Measurements from ENCODE around the gene ZFP57. TPM values are rescaled to one million over a fixed set of nuclear protein-coding genes. Genes with fewer than 3 reads are reported as not detected.

The ZFP57 gene
- total RNA-seq (2022; extraction: Qiagen RNA extraction; ENCODE audit: low read depth), result not detected in 5 replicates

DNA sequence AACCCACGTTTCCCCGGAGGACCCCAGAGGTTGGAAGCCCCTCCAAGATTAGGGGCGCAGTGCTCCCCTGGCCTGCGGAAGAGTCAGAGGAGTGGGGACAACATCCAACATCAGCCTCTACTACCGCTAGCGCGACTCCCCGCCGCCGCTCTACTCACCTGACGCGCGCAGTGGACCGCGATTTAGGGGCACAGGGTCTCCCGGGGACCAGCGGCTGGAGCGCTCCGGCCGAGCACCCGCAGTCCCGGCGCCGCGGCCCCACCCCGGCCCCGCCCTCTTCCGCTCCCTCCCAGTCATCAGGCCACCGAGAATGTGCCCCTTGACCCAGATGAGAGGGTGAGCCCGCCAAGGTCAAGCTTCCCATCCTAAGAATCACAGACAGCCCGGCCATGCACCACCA lies at the start of gene ZFP57:
Gene ZFP57 (minus strand): TSS at position 249 of the 400 bp plus-strand sequence. CDS start 4,149 bp downstream, outside the sequence.

DNA sequence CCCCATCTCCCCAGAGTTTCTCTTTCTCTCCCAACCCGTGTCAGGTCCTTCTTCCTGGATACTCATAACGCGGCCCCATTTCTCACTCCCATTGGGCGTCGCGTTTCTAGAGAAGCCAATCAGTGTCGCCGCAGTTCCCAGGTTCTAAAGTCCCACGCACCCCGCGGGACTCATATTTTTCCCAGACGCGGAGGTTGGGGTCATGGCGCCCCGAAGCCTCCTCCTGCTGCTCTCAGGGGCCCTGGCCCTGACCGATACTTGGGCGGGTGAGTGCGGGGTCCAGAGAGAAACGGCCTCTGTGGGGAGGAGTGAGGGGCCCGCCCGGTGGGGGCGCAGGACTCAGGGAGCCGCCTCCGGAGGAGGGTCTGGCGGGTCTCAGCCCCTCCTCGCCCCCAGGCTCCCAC lies 42.3 kb upstream of the ZFP57 start, which contains the start of gene HLA-F:
Gene HLA-F (plus strand): TSS at position 173 of the 404 bp plus-strand sequence. CDS start 30 bp downstream, at position 203.

DNA sequence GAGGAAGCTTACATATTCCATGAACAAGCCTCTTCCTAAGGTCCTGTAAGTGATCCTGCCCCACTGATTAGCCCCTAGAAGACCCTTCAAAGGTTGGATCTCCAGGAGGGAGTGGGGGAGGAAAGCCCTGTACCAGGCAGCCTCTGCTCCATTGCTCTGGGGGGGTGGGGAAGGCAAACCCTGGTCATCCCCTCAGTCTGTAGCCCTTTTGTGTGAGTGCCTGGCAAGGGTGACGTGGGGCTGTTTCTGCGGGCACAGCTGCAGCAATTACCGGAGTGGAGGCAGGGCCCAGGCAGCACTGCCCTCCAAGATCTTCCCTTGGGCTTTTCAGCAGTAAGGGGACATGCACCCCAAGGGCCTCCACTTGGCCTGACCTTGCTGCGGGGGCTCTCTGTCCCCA lies 24.2 kb downstream of the ZFP57 start, which contains the start of gene MOG:
Gene MOG (plus strand): TSS at position 295 of the 400 bp plus-strand sequence. CDS start 118 bp downstream, outside the sequence.

GRCh38 chr6:29632789-29633533 lies 48.0 kb downstream of the ZFP57 start, which contains the start of gene GABBR1:
Gene GABBR1 (minus strand): TSS chr6:29633183. CDS start chr6:29632385, 798 bp downstream.

Other genes with a start within 250 kb of the ZFP57 start
- gene OR10C1, start 241.8 kb downstream of the ZFP57 start, total RNA-seq (2022; extraction: Qiagen RNA extraction; ENCODE audit: low read depth), result not detected in 5 replicates
- gene OR11A1, start 224.1 kb downstream of the ZFP57 start, total RNA-seq (2022; extraction: Qiagen RNA extraction; ENCODE audit: low read depth), result not detected in 5 replicates
- not detected in 5 replicates for gene OR2H1, start 224.0 kb downstream of the ZFP57 start, total RNA-seq (2022; extraction: Qiagen RNA extraction; ENCODE audit: low read depth)
- gene MAS1L, start 193.2 kb downstream of the ZFP57 start, total RNA-seq (2022; extraction: Qiagen RNA extraction; ENCODE audit: low read depth), result not detected in 5 replicates
- gene UBD, start 121.4 kb downstream of the ZFP57 start, total RNA-seq (2022; extraction: Qiagen RNA extraction; ENCODE audit: low read depth), result 0.38 to 0.73 TPM (median 0.47 TPM) in 5 replicates
- gene OR2H2, start 96.0 kb downstream of the ZFP57 start, total RNA-seq (2022; extraction: Qiagen RNA extraction; ENCODE audit: low read depth), result not detected in 5 replicates
- 2.8 to 6.4 TPM (median 4.7 TPM) in 5 replicates for gene GABBR1, start 48.0 kb downstream of the ZFP57 start, total RNA-seq (2022; extraction: Qiagen RNA extraction; ENCODE audit: low read depth)
- not detected in 5 replicates for gene MOG, start 24.1 kb downstream of the ZFP57 start, total RNA-seq (2022; extraction: Qiagen RNA extraction; ENCODE audit: low read depth)
- 3.5 to 5.1 TPM (median 4.4 TPM) in 5 replicates for gene HLA-F, start 42.3 kb upstream of the ZFP57 start, total RNA-seq (2022; extraction: Qiagen RNA extraction; ENCODE audit: low read depth)
- 0.13 TPM in 1 of 5 replicates, not detected in the others for gene HLA-G, start 146.7 kb upstream of the ZFP57 start, total RNA-seq (2022; extraction: Qiagen RNA extraction; ENCODE audit: low read depth)

Measured in A549 treated with RU486 at 1 μM for 4 hours (cell line).